Activated CD8-positive, alpha-beta T cell treated with anti-CD3 and anti-CD28 coated beads for 36 hours (primary cell): ENCODE results near the gene RAB6D. TPM values are rescaled to one million over a fixed set of nuclear protein-coding genes. Genes with fewer than 3 reads are reported as not detected.
"Not testable (repeated sequence)": the region's sequence is repeated elsewhere in the genome, so short reads cannot be mapped to it uniquely, and the experiment has no call there.

ENCODE experiments used
- ATAC-seq: fragments of 200-7000 bp; cut with Tn5 transposase; one replicate; pipeline ENCODE4 v1.10.0; 2021; ENCODE audit warnings: mild to moderate bottlenecking, moderate library complexity
- CTCF ChIA-PET: fragments of 350-600 bp; sonication (Branson Sonifier 250); formaldehyde crosslinking; loops from one replicate; lab custom pipeline; 2021; ENCODE audit warnings: antibody characterized with exemption; lab: Charles Lee
- POLR2A ChIA-PET: fragments of 350-600 bp; sonication (Branson Sonifier 250); formaldehyde crosslinking; loops from one replicate; lab custom pipeline; 2021; ENCODE audit warnings: antibody characterized with exemption; lab: Charles Lee
- DNase-seq: peaks from one replicate; pipeline ENCODE4 v3.0.0-alpha.2; 2020
- H3K27ac Mint-ChIP-seq: one replicate; pipeline ENCODE4 v1.8.0; 2021; ENCODE audit warnings: mild to moderate bottlenecking, mixed read lengths
- H3K27me3 Mint-ChIP-seq: one replicate; pipeline ENCODE4 v1.8.0; 2021; ENCODE audit warnings: mixed read lengths
- H3K36me3 Mint-ChIP-seq: one replicate; pipeline ENCODE4 v1.8.0; 2021; ENCODE audit warnings: low read depth, mixed read lengths
- H3K4me1 Mint-ChIP-seq: one replicate; pipeline ENCODE4 v1.8.0; 2021; ENCODE audit warnings: low read depth, mixed read lengths
- H3K4me3 Mint-ChIP-seq: one replicate; pipeline ENCODE4 v1.8.0; 2021; ENCODE audit warnings: mild to moderate bottlenecking, moderate library complexity, mixed read lengths
- H3K9me3 Mint-ChIP-seq: one replicate; pipeline ENCODE4 v1.8.0; 2021; ENCODE audit warnings: mixed read lengths
- intact Hi-C: fragments of 100-400 bp; cut with micrococcal nuclease; formaldehyde crosslinking; loops from one replicate; pipeline ENCODE4 v1.10.0; 2022
- total RNA-seq, 2 experiments: library from RNA; stranded (reverse); gene quantifications; one replicate each; pipeline ENCODE4 v1.2.3, GENCODE V29; 2021
- TF ChIP-seq, protein P1 (sequence below): fragments of 200-600 bp; IDR thresholded peaks from one replicate; pipeline ENCODE4 v1.8.0; 2022; ENCODE audit warnings: antibody characterized with exemption, mild to moderate bottlenecking

The RAB6D gene
- total RNA-seq, 2 experiments from 2014 or later: not detected

DNA sequence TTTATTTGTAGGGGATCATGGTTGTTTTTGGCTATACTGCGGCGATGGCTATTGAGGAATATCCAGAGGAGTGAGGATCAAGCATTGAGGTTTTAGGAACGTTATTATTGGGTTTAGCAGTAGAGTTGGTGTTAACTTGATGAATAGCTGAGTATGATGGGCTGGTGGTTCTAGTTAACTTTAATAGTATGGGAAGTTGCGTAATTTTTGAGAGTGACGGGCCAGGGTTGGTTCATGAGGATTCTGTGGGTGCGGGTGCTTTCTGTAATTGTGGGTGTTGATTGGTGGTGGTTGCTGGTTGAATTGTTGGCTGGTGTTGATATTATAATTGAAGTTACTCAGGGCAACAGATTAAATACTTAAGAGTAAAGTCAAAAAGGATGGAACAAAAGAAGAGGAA lies 6.0 kb upstream of the RAB6D start:
- DNase-seq (no peak), ATAC-seq (no peak)
- POLR2A ChIA-PET: no interaction called here
- H3K36me3 Mint-ChIP-seq: no peaks in the 10 kb centered on the region
- CTCF ChIA-PET: no interaction called here
- no peak overlapping the region for H3K4me3 Mint-ChIP-seq
- TF ChIP-seq, protein P1, sequence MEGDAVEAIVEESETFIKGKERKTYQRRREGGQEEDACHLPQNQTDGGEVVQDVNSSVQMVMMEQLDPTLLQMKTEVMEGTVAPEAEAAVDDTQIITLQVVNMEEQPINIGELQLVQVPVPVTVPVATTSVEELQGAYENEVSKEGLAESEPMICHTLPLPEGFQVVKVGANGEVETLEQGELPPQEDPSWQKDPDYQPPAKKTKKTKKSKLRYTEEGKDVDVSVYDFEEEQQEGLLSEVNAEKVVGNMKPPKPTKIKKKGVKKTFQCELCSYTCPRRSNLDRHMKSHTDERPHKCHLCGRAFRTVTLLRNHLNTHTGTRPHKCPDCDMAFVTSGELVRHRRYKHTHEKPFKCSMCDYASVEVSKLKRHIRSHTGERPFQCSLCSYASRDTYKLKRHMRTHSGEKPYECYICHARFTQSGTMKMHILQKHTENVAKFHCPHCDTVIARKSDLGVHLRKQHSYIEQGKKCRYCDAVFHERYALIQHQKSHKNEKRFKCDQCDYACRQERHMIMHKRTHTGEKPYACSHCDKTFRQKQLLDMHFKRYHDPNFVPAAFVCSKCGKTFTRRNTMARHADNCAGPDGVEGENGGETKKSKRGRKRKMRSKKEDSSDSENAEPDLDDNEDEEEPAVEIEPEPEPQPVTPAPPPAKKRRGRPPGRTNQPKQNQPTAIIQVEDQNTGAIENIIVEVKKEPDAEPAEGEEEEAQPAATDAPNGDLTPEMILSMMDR: no peak
- no peaks in the 10 kb centered on the region for H3K4me1 Mint-ChIP-seq
- no peak overlapping the region for H3K27ac Mint-ChIP-seq
- intact Hi-C loops: no loop called here
- peaks cover 15% of the 10 kb centered on the region for H3K27me3 Mint-ChIP-seq
- H3K9me3 Mint-ChIP-seq: no peaks in the 10 kb centered on the region

DNA sequence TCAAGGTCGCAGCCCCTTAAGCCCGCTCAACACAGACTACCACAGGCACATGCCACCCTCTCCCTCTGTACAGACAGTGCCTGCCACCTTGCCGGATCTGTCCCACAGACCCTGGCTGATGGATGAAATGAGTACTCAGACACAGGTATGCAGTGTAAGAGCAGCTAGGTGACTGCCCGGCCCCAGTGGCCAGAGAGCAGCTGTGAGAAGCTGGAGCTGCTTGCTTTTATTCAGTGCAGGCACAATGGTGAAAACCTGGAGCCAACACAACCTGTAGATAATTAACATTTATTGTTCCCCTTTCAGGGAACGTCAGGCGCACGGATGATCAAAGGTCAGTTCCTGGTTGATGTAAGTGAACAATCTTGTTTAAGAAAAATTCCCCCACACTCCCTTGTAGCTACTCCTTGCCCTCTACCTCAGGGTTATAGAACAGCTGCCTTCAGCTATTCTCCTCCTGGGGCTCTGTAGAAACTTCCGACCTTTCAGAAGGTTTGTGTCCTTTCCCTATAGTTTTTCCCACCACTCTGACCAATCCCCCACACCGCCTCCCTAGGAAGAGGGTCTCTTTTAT lies 4.6 kb upstream of the RAB6D start:
- H3K4me1 Mint-ChIP-seq, H3K4me3 Mint-ChIP-seq, DNase-seq, H3K27ac Mint-ChIP-seq, ATAC-seq, intact Hi-C loops, H3K9me3 Mint-ChIP-seq, CTCF ChIA-PET, H3K36me3 Mint-ChIP-seq, POLR2A ChIA-PET: not testable (repeated sequence)
- peaks cover 22% of the 10 kb centered on the region for H3K27me3 Mint-ChIP-seq

DNA sequence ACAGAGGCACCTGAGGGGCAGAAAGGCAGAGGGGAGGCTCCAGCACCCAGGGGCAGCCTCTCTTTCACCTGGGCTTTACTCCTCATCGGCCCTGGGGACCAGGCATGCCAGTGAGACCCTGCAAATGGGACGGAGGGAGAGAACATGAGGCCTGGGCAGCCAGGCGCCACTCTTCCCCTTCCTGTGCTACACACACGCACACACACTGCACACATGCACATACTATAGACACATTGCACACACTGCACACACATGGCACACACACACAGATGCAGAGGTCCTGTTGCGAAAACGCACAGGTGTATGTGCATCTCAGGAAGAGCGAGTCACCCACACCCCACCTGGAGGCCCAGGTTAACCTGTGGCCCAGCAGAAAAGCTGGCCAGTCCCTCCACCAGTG lies 3.4 kb upstream of the RAB6D start:
- no peak for ATAC-seq
- Mint-ChIP-seq H3K36me3 (no peaks in the 10 kb centered on the region), H3K27me3 (peaks cover 23% of the 10 kb centered on the region), H3K4me1 (peaks cover 5% of the 10 kb centered on the region), H3K4me3 (no peak overlapping the region), H3K27ac (no peak overlapping the region), H3K9me3 (no peaks in the 10 kb centered on the region)
- intact Hi-C loops: no loop called here
- DNase-seq: no peak
- TF ChIP-seq, protein P1: no peak
- POLR2A ChIA-PET: no interaction called here
- CTCF ChIA-PET: no interaction called here

GRCh38 chr2:131366643-131367042 lies 2.7 kb upstream of the RAB6D start:
- ATAC-seq (no peak), DNase-seq (no peak)
- Mint-ChIP-seq H3K27ac (no peak overlapping the region), H3K4me1 (peaks cover 5% of the 10 kb centered on the region), H3K27me3 (peaks cover 26% of the 10 kb centered on the region), H3K4me3 (no peak overlapping the region), H3K36me3 (no peaks in the 10 kb centered on the region), H3K9me3 (no peaks in the 10 kb centered on the region)
- intact Hi-C loops: no loop called here
- POLR2A ChIA-PET: no interaction called here
- TF ChIP-seq, protein P1: no peak
- CTCF ChIA-PET: no interaction called here

DNA sequence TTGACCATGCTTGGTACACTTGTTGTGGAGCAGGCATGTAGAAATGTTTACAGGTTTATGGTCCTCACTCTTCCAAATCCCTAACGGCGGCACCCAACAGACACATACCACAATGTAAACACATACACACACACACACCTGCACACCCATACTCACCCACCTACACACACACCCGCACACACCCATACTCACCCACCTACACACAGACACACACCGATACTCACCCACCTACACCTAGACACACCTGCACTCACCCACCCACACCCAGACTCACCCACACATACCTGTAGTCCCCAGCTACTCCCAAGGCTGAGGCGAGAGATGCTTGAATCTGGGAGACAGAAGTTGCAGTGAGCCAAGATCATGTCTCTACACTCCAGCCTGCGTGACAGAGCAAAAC lies 1.5 kb upstream of the RAB6D start:
- ATAC-seq (no peak), DNase-seq (no peak)
- Mint-ChIP-seq H3K27me3 (peaks cover 27% of the 10 kb centered on the region), H3K4me1 (peaks cover 5% of the 10 kb centered on the region), H3K4me3 (no peak overlapping the region), H3K27ac (no peak overlapping the region), H3K9me3 (no peaks in the 10 kb centered on the region), H3K36me3 (no peaks in the 10 kb centered on the region)
- POLR2A ChIA-PET: no interaction called here
- CTCF ChIA-PET: interaction anchor here (0.9 kb wide), 1 partner anchor 30 kb away, joined by 3 read pairs; no protein-coding TSS in a partner anchor
- TF ChIP-seq, protein P1: no peak
- intact Hi-C loops: no loop called here

DNA sequence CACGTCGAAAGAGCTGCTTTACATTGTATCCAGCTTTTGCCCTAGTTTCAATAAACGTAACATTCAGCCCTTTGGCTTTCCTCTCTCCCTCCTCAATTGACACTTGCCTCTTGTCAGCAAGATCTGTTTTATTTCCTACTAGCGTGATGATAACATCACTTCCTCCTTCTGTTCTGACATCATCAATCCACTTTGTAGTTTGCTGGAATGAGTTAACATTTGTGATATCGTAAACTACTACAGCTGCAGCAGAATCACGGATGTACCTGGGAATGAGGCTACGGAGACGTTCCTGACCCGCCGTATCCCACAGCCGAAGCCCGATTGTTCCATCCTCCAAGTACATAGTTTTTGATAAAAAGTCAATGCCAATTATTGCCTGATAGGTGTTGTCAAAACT lies 755 bp downstream of the RAB6D start:
- CTCF ChIA-PET, H3K4me1 Mint-ChIP-seq, POLR2A ChIA-PET, H3K9me3 Mint-ChIP-seq, H3K27ac Mint-ChIP-seq, DNase-seq, ATAC-seq, H3K36me3 Mint-ChIP-seq, intact Hi-C loops: not testable (repeated sequence)
- Mint-ChIP-seq H3K27me3 (peaks cover 33% of the 10 kb centered on the region), H3K4me3 (peak overlapping the region; percentile 38)
